Panc1 (cell line): ENCODE measurements around the gene GRIA4.

Experiments
- POLR2AphosphoS5 ChIP-seq: IDR thresholded peaks from 2 replicates; pipeline ENCODE4 v1.6.1; 2012; ENCODE audit warnings: mild to moderate bottlenecking, low read depth, low read length, moderate library complexity
- TF ChIP-seq, protein P1 (sequence below): fragments of 450-650 bp; IDR thresholded peaks from 2 replicates; pipeline ENCODE4 v1.5.1; 2017; ENCODE audit warnings: mild to moderate bottlenecking

DNA sequence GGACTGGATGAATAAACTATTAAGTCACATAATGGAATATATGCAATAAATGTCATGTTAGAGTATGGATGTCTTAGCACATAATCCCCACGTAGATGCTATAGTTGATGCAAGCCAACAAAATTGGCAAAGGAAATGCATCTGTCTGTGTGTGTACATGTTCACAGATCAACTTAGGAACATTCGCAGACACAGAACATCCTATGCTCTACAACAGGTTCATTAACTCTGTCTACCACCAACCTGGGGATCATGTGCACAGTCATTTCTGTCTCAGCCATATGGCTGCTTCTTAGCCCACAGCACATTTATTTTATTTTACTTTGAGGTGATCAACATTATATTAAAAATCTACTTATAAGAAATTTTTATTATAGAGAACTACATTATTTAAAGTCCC, 407.2 kb downstream of the GRIA4 start:
- no peak for TF ChIP-seq POLR2AphosphoS5
- TF ChIP-seq, protein P1, sequence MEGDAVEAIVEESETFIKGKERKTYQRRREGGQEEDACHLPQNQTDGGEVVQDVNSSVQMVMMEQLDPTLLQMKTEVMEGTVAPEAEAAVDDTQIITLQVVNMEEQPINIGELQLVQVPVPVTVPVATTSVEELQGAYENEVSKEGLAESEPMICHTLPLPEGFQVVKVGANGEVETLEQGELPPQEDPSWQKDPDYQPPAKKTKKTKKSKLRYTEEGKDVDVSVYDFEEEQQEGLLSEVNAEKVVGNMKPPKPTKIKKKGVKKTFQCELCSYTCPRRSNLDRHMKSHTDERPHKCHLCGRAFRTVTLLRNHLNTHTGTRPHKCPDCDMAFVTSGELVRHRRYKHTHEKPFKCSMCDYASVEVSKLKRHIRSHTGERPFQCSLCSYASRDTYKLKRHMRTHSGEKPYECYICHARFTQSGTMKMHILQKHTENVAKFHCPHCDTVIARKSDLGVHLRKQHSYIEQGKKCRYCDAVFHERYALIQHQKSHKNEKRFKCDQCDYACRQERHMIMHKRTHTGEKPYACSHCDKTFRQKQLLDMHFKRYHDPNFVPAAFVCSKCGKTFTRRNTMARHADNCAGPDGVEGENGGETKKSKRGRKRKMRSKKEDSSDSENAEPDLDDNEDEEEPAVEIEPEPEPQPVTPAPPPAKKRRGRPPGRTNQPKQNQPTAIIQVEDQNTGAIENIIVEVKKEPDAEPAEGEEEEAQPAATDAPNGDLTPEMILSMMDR: no peak
